Spleen (tissue), 11 donors: ENCODE data around the gene ZNF772. TPM values are rescaled to one million over a fixed set of nuclear protein-coding genes. Genes with fewer than 3 reads are reported as not detected.
"Not testable (repeated sequence)": the region's sequence is repeated elsewhere in the genome, so short reads cannot be mapped to it uniquely, and the experiment has no call there.

ENCODE experiments used
- DNase-seq: peaks from one replicate; pipeline ENCODE4 v3.0.0-alpha.2; 2020
- H3K27ac ChIP-seq, 8 donors: fragments of 200-600 bp; sonication (generic) in 7 of 8; 1 replicate in 4 of 8; 2 replicates in 4 of 8; pipeline versions ENCODE4 v1.5.0 to v1.8.0; 2016 to 2021; ENCODE audit warnings: inconsistent platforms in 4 of 8, mild to moderate bottlenecking in 4 of 8, moderate library complexity in 1 of 8
- H3K27me3 ChIP-seq, 7 donors: fragments of 200-600 bp; sonication (generic) in 6 of 7; replicated peaks in 1 of 7; 1 replicate in 4 of 7; 2 replicates in 3 of 7; pipeline versions ENCODE4 v1.5.0 to v1.8.0; 2016 to 2021; ENCODE audit warnings: inconsistent platforms in 3 of 7, mild to moderate bottlenecking in 1 of 7
- H3K36me3 ChIP-seq, 6 donors: fragments of 200-600 bp; sonication (generic) in 5 of 6; 1 replicate in 4 of 6; 2 replicates in 2 of 6; pipeline versions ENCODE4 v1.5.0 to v1.8.0; 2016 to 2021; ENCODE audit warnings: inconsistent platforms in 2 of 6
- H3K4me1 ChIP-seq, 6 donors: fragments of 200-600 bp; sonication (generic) in 5 of 6; 1 replicate in 3 of 6; 2 replicates in 3 of 6; pipeline versions ENCODE4 v1.5.0 to v1.8.0; 2016 to 2021; ENCODE audit warnings: inconsistent platforms in 3 of 6
- H3K4me3 ChIP-seq, 8 donors: fragments of 200-600 bp; sonication (generic) in 7 of 8; 1 replicate in 4 of 8; 2 replicates in 4 of 8; pipeline versions ENCODE4 v1.5.0 to v1.8.0; 2016 to 2021; ENCODE audit warnings: inconsistent platforms in 4 of 8, mild to moderate bottlenecking in 4 of 8, moderate library complexity in 2 of 8
- H3K9me3 ChIP-seq, 8 donors: fragments of 200-600 bp; sonication (generic) in 7 of 8; 1 replicate in 4 of 8; 2 replicates in 4 of 8; pipeline versions ENCODE4 v1.5.0 to v1.8.0; 2016 to 2021; ENCODE audit warnings: inconsistent platforms in 4 of 8
- POLR2A ChIP-seq, 3 donors: fragments of 450-650 bp; IDR thresholded peaks; one replicate each; pipeline ENCODE4 v1.5.1; 2017; ENCODE audit warnings: antibody characterized with exemption in 3 of 3, mild to moderate bottlenecking in 1 of 3
- POLR2AphosphoS5 ChIP-seq, 3 donors: sonication (generic); formaldehyde crosslinking; IDR thresholded peaks; one replicate each; pipeline ENCODE4 v1.5.1; 2017; ENCODE audit warnings: antibody characterized with exemption in 3 of 3
- WGBS, 5 donors: extraction: QIAGEN DNeasy Blood & Tissue Kit in 3 of 5; methylation state at CpG; one replicate each; pipeline versions ENCODE4 v1.1.5 to v1.1.7; 2013 to 2018; 5-methylcytosine and 5-hydroxymethylcytosine counted together
- intact Hi-C: fragments of 100-400 bp; cut with DNase I; formaldehyde crosslinking; loops from one replicate; pipeline ENCODE4 v1.15.0; 2023; ENCODE audit warnings: low total_unique reads
- polyA plus RNA-seq, 3 donors: library from polyadenylated mRNA; stranded (reverse); fragments of 200-250 nt; gene quantifications; one replicate each; pipeline ENCODE4 v1.2.1, GENCODE V29; 2013
- total RNA-seq, 7 donors: library from RNA; depleted of rRNA in 3 of 7; stranded (reverse); fragments of >200 nt in 3 of 7; fragmentation: NEBNext Ultra II Directional in 4 of 7; extraction: Animal tissue kit (Norgen Biotek cat#: 25700) in 4 of 7; gene quantifications; one replicate each; pipeline versions ENCODE4 v1.1.0 to v1.2.1, GENCODE V29; 2016 to 2021
- TF ChIP-seq, protein P1 (sequence below), 11 experiments: fragments of 200-600 bp in 7 of 11; fragments of 450-650 bp in 4 of 11; sonication (generic) in 4 of 11; IDR thresholded peaks in 8 of 11; conservative IDR thresholded peaks in 3 of 11; 1 replicate in 7 of 11; 2 replicates in 4 of 11; pipeline versions ENCODE4 v1.4.0 to v1.8.0; 2016 to 2021; ENCODE audit warnings: antibody characterized with exemption in 11 of 11, inconsistent platforms in 4 of 11, mild to moderate bottlenecking in 1 of 11
- donor health status: healthy with polysubstance abuse.
- donor health status: DM: no; HTN: no; CAD: no; lungs with moderate emphysema.
- donor health status: DM: no; HTN: no; CAD: no.
- donor health status: Bipolar disorder and iron deficiency.
- donor health status: healthy.
- donor health status: DM: no; HTN: no; CAD: no.
- donor health status: DM: yes; HTN: yes; CAD: no.

Gene ZNF772
- total and polyA plus RNA-seq, 10 donors = 1.4 to 33.7 (median 15.9) TPM

GRCh38 chr19:57506163-57506562 lies 28.8 kb upstream of the ZNF772 start:
- peaks cover 0 to 17% (median 2%) of the 10 kb centered on the region in 6 donors for H3K4me1 ChIP-seq
- TF ChIP-seq POLR2AphosphoS5 (IDR thresholded peaks at IDR 0.05) (no peak), POLR2A (IDR thresholded peaks at IDR 0.05) (no peak)
- TF ChIP-seq, protein P1, sequence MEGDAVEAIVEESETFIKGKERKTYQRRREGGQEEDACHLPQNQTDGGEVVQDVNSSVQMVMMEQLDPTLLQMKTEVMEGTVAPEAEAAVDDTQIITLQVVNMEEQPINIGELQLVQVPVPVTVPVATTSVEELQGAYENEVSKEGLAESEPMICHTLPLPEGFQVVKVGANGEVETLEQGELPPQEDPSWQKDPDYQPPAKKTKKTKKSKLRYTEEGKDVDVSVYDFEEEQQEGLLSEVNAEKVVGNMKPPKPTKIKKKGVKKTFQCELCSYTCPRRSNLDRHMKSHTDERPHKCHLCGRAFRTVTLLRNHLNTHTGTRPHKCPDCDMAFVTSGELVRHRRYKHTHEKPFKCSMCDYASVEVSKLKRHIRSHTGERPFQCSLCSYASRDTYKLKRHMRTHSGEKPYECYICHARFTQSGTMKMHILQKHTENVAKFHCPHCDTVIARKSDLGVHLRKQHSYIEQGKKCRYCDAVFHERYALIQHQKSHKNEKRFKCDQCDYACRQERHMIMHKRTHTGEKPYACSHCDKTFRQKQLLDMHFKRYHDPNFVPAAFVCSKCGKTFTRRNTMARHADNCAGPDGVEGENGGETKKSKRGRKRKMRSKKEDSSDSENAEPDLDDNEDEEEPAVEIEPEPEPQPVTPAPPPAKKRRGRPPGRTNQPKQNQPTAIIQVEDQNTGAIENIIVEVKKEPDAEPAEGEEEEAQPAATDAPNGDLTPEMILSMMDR (IDR thresholded peaks at IDR 0.05 in 8 of 11, conservative IDR thresholded peaks at IDR 0.05 in 3 of 11) = no peak
- H3K27ac ChIP-seq = no peak overlapping the region
- no peaks in the 10 kb centered on the region for H3K27me3 ChIP-seq
- H3K36me3 ChIP-seq = peaks cover 10 to 86% (median 46%) of the 10 kb centered on the region in 6 donors
- no peak overlapping the region for H3K4me3 ChIP-seq
- intact Hi-C loops = no loop called here
- no peak for DNase-seq
- H3K9me3 ChIP-seq = peaks cover 0 to 96% (median 90%) of the 10 kb centered on the region in 8 donors
- 68 to 96% (median 95%) methylated on average over 4 of the region's 4 CpGs for WGBS, 5 donors

DNA sequence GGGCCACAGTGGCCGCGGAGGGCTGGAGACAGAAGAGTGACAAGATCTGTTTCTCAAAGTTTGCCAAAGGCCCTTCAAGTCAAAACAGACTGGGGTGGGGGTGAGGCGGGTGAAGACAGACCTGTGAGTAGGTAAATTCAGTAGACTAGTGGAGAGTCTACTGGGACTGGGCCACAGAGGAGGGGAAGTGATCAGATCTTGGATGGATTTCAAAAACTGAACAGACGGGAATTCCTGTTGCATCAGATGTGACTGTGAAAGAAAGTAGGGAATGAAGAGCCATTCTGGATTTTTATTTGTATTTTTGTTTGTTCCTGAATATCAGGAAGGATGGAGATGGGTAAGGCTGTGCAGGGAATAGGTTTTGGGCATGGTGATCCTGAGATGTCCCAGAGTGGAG lies 23.0 kb upstream of the ZNF772 start:
- H3K27ac ChIP-seq = peak overlapping the region in 2 of 8 donors; percentile 92 to 93
- peaks cover 0 to 81% (median 56%) of the 10 kb centered on the region in 8 donors for H3K9me3 ChIP-seq
- DNase-seq, intact Hi-C loops, H3K27me3 ChIP-seq: not testable (repeated sequence)
- H3K36me3 ChIP-seq = peaks cover 0 to 42% (median 17%) of the 10 kb centered on the region in 6 donors
- 6 to 19% (median 8%) methylated on average over 1 to 2 of the region's 4 CpGs for WGBS, 5 donors
- peaks cover 7 to 25% (median 10%) of the 10 kb centered on the region in 6 donors for H3K4me1 ChIP-seq
- H3K4me3 ChIP-seq = peak overlapping the region in 7 of 8 donors; percentile 7 to 91 (median 62)

- Histone ChIP-seq H3K36me3 (peaks cover 0 to 42% (median 11%) of the 10 kb centered on the region in 6 donors), H3K27ac (peak within 1 kb of the TSS; percentile 84 to 94 (median 93)), H3K9me3 (peaks cover 0 to 82% (median 59%) of the 10 kb centered on the region in 8 donors), H3K4me3 (peak within 1 kb of the TSS; percentile 61 to 91 (median 66)), H3K4me1 (peaks cover 7 to 25% (median 10%) of the 10 kb centered on the region in 6 donors)
- intact Hi-C loops, H3K27me3 ChIP-seq: not testable (repeated sequence)
- peak; percentile 96 for TF ChIP-seq POLR2AphosphoS5 (IDR thresholded peaks at IDR 0.05)
- TF ChIP-seq POLR2A (IDR thresholded peaks at IDR 0.05) = peak in 2 of 3 donors; percentile 26 to 43
- WGBS, 5 donors = 0 to 1% (median 0%) methylated on average over 43 to 61 of the region's 69 CpGs
- DNase-seq = peak; percentile 97
These were observed 22.5 kb upstream of the ZNF772 start, which contains the start of gene ZNF773 for GRCh38 chr19:57499680-57500395. TSS of gene ZNF773 (plus strand) at chr19:57499938. CDS start at chr19:57500081, 143 bp downstream.

- DNase-seq, intact Hi-C loops, H3K27me3 ChIP-seq: not testable (repeated sequence)
- Histone ChIP-seq H3K27ac (peak overlapping the region in 4 of 8 donors; percentile 92 to 94 (median 94)), H3K9me3 (peaks cover 0 to 84% (median 60%) of the 10 kb centered on the region in 8 donors), H3K36me3 (peaks cover 0 to 42% (median 9%) of the 10 kb centered on the region in 6 donors), H3K4me3 (peak overlapping the region in 1 of 8 donors; percentile 78), H3K4me1 (peaks cover 7 to 25% (median 10%) of the 10 kb centered on the region in 6 donors)
These were observed 21.9 kb upstream of the ZNF772 start for GRCh38 chr19:57499332-57499679.

- intact Hi-C loops = not testable (repeated sequence)
These were observed 10.9 kb upstream of the ZNF772 start for GRCh38 chr19:57488299-57488644.

More at GRCh38 chr19:57488299-57488644, 10.9 kb upstream of the ZNF772 start:
- not testable (repeated sequence) for H3K27ac ChIP-seq, H3K27me3 ChIP-seq, DNase-seq
- Histone ChIP-seq H3K4me3 (peak overlapping the region in 3 of 8 donors; percentile 16 to 96 (median 86)), H3K36me3 (peaks cover 0 to 38% (median 23%) of the 10 kb centered on the region in 6 donors), H3K9me3 (peaks cover 0 to 51% (median 21%) of the 10 kb centered on the region in 8 donors), H3K4me1 (peaks cover 0 to 18% (median 10%) of the 10 kb centered on the region in 6 donors)
- WGBS, 5 donors = 0% methylated on average over 1 of the region's 1 CpG; no CpG with 5 or more reads in 3 of the 5 donors
